Left hindlimb (tissue), 1 donor: ENCODE data around the gene CASP14.
"Not testable (repeated sequence)": the region's sequence is repeated elsewhere in the genome, so short reads cannot be mapped to it uniquely, and the experiment has no call there.

ENCODE experiments used
- DNase-seq: peaks from one replicate; pipeline ENCODE4 v3.0.0-alpha.2; 2018

CASP14 gene

DNA sequence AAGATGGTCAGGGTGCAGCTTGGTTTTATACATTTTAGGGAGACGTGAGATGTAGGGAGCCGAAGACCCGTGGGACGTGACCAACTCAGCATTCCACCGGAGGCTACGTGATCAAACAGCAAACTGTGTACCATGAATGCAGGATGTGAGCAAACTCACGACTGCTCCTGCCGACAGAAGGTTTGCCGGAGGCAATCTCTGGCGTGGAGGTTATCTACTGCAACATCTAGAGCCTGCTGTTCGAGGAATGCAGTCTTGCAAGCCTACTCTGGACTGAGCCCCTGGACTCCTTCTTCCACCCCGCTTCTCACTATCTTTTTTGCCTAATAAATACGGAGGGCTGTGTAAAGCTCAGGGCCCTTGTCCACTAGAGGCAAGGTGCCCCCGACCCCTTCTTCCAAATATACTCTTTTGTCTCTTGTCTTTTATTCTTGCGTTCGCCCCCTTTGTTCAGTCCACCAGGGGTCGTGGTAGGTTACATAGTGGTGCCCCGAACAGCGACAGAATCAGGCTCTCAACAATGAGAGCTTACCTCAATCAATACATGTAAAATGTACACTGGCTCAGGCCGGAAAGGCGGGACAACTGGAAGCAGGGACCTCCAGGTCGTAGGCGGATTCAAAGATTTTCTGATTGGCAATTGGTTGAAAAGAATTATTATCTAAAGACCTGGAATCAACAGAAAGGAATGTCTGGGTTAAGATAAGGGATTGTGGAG, 23.8 kb downstream of the CASP14 start:
- DNase-seq, result no peak

DNA sequence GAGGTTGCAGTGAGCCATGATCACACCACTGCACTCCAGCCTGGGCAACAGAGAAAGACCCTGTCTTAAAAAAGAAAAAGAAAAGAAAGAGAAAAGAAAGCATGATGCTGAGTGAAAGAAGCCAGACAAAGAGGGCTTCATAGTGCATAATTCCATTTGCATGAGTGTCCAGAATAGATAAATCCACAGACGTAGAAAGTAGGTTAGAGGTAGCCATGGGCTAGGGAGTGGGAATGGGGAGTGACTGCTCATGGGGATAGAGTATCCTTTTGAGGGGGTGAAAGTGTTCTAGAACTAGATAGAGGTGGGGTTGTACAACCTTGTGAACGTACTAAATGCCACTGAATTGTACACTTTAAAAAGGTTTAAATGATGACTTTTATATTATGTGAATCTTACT, 25.1 kb downstream of the CASP14 start:
- DNase-seq, result no peak

DNA sequence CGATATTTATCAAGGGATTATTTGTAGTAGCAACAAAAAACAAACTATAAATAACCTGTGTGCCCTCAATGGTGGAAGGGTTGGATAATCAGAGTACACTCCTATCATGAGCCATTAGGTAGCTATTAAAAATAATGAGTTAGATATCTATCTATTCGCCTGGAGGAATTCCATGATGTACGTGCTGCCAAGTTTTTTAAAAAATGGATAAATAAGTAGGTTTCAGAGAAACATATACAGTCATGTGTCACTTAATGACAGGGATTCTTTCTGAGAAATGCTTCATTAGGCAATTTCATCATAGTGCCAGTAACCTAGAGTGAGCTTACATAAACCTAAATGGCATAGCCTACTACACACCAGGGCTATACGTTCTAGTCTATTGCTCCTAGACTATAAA, 26.5 kb downstream of the CASP14 start:
- DNase-seq, result no peak

DNA sequence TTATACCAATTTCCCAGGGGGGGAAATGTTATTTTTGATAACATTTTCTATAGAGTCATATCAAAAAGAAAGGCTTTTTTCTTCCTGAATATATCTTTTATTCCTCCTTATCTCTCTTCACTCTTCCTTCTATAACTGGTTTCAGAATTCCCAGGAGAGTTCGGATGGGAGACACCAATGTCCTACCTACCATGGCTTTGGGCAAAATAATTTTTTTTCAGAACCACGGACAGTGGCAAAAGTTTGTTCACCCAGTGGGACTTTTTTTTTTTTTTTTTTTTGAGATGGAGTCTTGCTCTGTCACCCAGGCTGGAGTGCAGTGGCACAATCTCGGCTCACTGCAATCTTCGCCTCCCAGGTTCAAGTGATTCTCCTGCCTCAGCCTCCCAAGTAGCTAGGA, 30.7 kb downstream of the CASP14 start:
- not testable (repeated sequence) for DNase-seq

DNA sequence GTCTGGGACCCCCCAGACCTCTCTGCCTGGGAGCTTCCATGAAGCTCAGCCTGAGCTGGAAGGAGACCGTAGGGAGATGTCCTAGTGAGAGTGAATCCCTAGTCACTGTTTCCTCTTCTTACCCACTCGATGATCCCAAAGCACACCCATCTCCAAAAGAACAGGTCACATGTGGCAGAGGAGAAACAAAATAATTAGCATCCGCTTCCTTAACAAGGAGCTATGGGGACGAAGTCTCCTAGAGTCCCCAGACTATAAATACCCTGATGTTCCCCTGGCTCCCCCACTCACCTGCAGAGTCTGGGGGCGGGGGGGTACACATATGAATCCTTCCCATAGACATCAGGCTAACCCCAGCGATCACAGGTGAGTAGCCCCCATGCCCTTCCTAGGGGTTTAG, 32.6 kb downstream of the CASP14 start, which contains the start of gene OR1I1:
Gene OR1I1 (plus strand): TSS at position 301 of the 400 bp plus-strand sequence. CDS start 4,855 bp downstream, outside the sequence.
- DNase-seq, result no peak

DNA sequence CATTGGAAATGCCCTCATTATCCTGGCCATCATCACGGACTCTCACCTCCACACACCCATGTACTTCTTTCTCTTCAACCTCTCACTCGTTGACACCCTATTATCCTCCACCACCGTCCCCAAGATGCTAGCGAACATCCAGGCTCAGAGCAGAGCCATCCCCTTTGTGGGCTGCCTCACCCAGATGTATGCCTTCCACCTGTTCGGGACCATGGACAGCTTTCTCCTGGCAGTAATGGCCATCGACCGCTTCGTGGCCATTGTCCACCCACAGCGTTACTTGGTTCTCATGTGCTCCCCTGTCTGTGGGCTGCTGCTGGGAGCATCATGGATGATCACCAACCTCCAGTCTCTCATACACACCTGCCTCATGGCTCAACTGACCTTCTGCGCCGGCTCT, 37.9 kb downstream of the CASP14 start:
- no peak for DNase-seq

DNA sequence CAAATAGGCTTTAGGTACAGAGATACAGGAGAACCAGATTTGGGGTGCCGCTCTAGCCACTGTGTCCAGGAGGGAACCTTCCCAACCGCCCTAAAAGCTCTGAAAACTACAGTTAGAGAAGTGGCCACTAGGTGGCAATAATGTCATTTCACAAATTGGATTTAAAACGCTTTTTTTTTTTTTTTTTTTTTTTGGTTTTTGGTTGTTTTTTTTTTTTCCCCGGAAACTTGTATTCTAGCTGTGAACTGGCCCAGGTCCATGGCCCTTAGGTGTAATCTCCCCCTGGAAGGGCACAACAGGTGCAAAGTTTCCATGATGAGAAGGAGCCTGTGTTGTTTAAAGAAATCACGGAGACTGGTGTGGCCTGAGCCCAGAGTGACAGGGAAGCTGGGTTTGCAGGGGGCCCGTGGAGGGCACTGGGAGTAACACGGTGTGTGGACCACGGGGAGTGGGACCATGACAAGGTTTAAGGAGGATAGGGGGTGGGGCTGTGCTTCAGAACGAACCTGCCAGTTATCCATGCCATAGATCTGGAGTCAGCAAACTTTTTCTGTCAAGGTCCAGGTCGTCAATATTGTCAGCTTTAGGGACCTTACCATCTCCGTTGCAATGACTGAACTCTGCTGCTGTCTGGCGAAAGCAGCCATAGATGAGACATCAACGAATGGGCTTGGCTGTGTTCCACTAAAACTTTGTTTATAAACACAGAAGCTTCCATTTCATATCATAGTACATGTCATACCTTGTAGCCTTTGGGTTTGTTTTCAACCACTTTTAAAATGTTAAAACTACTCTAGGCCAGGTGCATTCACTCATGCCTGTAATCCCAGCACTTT, 42.9 kb downstream of the CASP14 start:
- no peak for DNase-seq

DNA sequence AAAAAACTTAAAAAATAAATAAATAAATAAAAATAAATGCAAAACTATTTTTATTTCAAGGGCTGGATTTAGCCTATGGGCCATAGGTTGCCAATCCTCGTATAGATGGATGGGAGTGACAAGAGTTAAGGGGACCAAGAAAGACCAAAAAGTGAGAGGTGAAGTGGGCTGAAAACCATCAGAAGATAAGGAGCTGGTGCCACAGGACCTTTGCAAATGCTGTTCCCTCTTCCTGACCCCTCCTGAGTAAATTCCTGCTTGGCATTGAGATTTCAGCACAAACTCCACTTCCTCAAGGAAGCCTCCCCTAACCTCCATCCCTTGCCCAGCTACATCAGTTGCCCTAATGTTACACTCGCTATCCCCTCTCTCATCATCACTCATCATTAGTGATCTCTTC, 43.7 kb downstream of the CASP14 start:
- DNase-seq, result no peak

DNA sequence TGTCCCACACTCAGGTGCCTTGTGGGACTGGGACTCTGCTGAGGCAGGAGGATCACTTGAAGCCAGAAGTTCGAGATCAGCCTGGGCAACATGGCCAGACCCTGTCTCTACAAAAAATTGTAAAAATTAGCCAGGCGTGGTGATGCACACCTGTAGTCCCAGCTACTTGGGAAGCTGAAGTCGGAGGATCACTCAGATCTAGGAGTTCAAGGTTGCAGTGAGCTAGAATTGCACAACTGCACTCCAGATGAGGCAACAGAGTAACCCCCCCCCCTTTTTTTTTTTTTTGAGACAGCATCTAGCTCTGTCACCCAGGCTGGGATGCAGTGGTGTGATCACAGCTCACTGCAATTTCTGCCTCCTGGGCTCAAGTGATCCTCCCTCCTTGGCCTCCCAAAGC, 46.9 kb downstream of the CASP14 start:
- no peak for DNase-seq

DNA sequence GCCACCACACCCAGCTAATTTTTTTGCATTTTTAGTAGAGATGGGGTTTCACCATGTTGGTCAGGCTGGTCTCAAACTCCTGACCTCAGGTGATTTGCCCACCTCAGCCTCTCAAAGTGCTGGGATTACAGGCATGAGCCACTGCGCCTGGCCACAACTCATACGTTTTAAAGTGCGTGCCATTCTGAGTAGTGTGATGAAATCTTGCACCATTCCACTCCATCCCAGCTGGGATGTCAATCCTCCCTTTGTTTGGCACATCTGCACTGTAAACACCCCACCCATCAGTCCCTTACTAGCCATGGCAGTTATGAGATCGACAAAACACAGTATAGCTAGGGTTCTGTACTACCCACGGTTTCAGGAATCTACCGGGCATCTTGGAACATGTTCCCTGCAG, 48.7 kb downstream of the CASP14 start:
- not testable (repeated sequence) for DNase-seq

DNA sequence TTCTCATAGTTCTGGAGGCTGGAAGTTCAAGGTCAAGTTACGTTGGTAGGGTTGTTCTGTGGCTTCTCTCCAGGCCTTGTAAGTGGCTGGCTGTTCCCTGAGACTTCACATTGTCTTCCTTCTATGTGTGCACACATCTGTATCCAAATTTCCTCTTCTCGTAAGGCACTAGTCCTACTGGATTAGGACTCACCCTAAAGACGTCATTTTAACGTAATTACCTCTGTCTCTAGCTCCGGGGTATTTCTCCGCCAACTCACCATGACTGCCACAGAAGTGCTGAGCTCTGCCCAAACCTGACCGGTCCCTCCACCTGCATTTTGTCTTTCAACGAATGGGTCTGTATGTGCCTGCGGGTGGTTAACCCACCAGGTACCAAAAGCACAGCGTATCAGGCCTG, 49.2 kb downstream of the CASP14 start:
- no peak for DNase-seq

DNA sequence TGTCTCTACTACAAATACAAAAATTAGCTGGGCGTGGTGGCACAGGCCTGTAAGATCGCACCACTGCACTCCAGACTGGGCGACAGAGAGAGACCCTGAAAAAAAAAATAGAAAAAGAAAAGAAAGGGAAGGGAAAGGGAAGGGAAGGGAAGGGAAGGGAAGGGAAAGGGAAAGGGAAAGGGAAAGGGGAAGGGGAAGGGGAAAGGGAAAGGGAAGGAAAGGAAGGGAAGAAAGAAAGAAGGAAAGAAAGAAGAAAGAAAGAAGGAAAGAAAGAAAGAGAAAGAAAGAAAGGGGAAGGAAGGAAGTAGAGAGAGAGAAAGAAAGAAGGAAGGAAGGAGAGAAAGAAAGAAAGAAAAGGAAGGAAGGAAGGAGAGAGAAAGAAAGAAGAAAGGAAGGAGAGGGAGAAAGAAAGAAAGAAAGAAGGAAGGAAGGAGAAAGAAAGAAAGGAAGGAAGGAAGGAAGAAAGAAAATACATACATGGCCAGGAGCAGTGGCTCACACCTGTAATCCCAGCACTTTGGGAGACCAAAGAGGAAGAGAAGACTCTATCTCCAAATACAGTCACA, 49.8 kb downstream of the CASP14 start:
- DNase-seq, result no peak

DNA sequence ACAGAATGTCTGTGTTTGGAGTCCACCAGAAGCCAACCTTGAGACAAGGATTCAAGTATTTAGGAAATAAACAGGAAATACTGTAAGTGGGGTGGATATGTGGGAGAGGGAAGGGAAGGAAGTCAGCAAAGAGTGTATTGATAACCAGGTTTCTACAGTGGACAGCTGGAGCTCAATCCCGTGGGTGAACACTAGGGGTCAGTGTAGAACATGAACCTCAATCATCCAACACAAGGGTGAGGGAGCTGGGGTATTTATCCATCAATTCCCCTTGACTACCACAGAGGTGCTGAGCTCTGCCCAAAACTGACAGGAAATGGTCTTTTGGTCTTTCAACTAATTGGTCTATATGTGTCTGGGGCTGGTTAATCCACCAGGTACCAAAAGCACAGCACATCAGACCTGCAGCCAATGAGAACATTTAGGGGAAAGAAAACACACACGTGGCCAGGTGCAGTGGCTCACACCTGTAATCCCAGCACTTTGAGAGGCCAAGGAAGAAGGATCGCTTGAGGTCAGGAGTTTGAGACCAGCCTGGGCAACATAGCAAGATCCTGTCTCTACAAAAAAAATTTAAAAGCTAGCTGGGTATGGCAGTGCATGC, 52.3 kb downstream of the CASP14 start:
- no peak for DNase-seq

DNA sequence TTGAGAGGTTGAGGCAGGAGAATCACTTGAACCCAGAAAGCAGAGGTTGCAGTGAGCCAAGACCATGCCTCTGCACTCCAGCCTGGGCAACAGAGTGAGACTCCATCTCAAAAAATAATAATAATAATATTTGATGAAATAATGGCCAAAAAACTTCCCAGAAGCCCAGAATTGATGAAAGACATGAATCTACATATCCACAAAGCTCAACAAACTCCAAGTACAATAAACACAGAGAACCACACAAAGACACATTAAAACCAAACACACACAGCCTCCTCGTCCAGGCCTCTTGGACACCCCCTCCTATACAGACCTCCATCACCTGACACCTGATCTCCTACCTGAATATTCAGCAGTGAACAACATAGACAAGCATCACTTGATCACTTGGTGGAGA, 54.7 kb downstream of the CASP14 start:
- DNase-seq, result no peak

DNA sequence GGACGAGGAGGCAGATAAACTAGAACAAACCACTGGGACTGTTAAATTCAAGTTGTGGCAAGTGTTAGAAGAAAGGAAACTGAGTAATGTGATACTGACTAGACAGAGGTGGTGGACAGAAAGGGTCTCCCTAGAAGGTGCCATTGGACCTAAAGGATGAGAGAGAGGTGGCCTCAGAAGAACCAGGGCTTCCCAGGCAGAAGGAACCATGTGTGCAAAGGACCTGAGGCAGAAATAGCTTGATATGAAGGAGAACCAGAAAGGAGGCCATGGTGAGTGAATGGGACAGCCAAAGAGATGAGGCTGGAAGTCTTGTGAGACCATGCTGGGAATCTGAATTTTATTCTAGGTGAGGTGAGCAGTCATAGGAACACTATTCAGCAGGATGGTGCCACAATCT, 55.1 kb downstream of the CASP14 start:
- no peak for DNase-seq

DNA sequence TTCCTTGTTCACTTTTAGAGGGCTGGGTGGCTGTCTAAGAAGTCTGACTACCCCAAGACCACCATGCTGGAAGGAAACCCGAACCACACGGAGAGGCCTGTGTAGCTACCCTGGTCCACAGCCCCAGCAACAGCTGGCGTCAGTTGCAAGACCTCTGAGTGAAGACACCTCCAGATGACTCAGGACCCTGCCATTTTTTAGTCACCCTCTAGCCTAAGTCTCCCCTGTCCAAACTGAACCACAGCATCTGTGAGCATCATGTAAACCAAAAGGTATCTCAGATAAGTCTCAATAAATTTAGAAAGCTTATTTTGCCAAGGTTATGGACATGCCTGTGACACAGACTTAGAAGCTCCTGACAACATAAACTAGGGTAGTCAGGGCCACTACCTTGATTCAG, 55.8 kb downstream of the CASP14 start:
- no peak for DNase-seq

DNA sequence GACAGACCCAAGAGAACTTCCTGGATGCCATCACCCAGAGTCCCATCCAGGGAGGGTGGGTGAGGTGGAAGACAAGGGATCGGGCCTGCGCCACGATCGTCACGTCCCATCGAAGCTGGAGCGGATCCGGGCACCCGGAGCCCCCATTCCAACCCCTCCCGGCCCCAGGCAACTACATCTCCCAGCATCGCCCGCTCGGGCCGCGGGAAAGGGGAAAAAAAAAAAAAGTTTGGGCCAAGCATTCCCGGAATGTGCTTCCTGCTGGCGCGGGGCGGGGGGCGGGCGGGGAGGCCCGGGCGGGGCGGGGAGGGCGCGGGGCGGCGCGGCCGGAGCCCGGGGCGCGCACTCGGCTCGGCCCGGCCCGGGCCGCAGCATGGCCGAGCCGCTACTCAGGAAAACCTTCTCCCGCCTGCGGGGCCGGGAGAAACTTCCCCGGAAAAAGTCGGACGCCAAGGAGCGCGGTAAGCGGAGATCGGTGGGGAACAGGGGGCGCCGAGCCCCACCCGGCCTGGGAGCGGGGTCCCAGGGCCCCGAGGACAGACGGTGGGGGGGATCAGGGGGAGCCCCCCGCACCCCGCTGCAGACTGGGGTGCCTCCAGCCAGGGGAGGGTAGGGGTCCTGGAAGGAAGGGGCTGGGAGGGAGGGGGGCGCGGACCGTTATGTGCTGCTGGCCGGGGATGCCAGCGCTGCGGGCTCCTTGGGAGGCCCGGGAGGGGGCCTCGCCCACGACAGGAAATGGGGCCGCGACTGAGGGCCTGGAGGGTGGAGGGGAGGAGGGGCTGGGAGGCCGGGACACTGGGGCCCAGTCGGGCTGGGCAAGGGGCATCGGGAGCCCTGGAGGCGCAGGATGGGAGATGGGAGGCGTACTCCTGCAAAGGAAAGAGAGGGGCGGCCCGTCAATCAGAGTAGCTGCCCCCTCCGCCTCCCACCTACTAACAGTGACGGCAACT, 58.1 kb downstream of the CASP14 start, which contains the start of gene SYDE1:
Gene SYDE1 (plus strand): TSS at position 341 of the 950 bp plus-strand sequence. CDS start 33 bp downstream, at position 374.
- DNase-seq, result peak; percentile 87
